ENCODE measurements around the gene C15orf39.
"Not testable (repeated sequence)": the region's sequence is repeated elsewhere in the genome, so short reads cannot be mapped to it uniquely, and the experiment has no call there.

Gene C15orf39

GRCh38 chr15:75232826-75233503 is 31.3 kb downstream of the C15orf39 start:
- DNase-seq = no peak

- DNase-seq = no peak
Measured at GRCh38 chr15:75233504-75234190, 32.0 kb downstream of the C15orf39 start.

- DNase-seq = no peak
Measured at GRCh38 chr15:75234191-75234810, 32.6 kb downstream of the C15orf39 start.

GRCh38 chr15:75235051-75235673 is 33.5 kb downstream of the C15orf39 start:
- DNase-seq = no peak

- DNase-seq = no peak
Measured at GRCh38 chr15:75235760-75236729, 34.4 kb downstream of the C15orf39 start.

DNA sequence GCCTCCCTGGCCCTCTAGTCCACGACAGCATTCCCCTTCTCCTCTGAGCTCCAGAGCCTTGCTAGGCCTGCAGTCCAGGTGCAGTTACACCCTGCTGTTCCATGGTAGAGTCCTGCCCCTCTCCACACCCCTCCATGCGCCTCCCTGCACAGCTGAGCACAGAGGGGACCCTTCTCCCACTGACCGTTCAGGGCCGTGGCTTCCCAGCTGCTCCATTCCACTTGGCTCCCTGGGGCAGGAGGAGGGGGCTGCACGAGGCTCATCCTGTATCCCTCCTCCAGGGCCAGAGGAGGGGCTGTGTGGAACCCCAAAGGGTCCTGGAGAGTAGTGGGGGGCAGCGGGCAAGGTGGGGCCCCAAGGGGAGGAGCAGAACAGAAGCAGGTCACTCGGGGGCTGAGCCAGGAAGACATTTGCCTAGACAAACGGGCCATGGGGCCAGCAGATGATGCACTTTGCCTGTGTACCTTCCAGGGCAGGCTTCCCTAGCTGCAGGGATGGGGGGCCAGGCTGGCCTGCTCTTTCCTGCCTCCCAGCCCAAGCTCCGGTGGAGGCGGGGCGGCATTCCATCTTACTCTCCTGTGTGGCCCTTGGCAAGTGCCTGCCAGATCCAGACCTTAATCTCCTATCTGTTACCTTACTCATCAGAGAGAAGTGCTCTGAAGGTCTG is 35.8 kb downstream of the C15orf39 start:
- DNase-seq = no peak

GRCh38 chr15:75238150-75238549 is 36.5 kb downstream of the C15orf39 start:
- no peak for DNase-seq

DNA sequence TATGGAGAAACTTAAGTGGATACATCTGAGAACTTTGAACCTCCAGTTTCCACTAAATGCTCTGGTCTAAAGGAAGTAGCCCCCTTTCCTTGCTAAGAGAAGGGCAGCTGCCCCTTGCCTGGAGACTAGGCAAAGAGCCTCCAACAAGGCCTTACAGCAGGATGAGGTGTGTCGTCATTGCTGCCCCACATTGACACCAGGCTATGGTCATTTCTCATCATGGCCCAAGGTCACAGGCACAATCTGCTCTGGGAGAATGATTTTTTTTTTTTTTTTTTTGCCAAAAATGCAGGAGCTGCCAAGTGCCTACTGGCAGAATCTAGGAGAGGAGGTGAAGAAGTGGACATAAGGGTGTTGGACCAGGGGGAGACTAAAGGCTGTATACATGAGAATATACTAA is 44.1 kb downstream of the C15orf39 start:
- not testable (repeated sequence) for DNase-seq

GRCh38 chr15:75248991-75249390 is 47.3 kb downstream of the C15orf39 start:
- not testable (repeated sequence) for DNase-seq

- DNase-seq = no peak
Measured at GRCh38 chr15:75249726-75250125, 48.0 kb downstream of the C15orf39 start.

DNA sequence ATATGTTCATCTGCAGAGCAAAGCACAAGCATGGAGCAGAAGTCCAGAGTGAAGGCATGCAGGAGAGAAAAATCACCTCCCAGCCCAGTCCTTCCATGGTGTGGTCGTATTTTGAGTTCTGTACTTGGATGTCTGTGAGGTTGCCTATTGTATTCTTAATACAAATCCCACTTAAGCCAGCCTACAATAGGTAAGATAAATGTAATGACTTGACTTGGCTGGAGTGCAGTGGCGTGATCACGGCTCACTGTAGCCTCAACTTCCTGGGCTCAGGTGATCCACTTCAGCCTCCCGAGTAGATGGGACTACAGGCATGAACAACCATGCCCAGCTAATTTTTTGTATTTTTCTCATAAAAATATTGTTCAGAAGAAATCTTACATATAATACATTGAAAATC is 49.7 kb downstream of the C15orf39 start:
- not testable (repeated sequence) for DNase-seq

GRCh38 chr15:75252285-75252684 is 50.6 kb downstream of the C15orf39 start:
- not testable (repeated sequence) for DNase-seq

GRCh38 chr15:75258034-75258433 is 56.4 kb downstream of the C15orf39 start, which contains the start of gene GOLGA6C:
Gene GOLGA6C, plus strand, starts transcription at chr15:75258334. Its CDS starts 265 bp downstream, at chr15:75258599.
- DNase-seq = not testable (repeated sequence)

DNA sequence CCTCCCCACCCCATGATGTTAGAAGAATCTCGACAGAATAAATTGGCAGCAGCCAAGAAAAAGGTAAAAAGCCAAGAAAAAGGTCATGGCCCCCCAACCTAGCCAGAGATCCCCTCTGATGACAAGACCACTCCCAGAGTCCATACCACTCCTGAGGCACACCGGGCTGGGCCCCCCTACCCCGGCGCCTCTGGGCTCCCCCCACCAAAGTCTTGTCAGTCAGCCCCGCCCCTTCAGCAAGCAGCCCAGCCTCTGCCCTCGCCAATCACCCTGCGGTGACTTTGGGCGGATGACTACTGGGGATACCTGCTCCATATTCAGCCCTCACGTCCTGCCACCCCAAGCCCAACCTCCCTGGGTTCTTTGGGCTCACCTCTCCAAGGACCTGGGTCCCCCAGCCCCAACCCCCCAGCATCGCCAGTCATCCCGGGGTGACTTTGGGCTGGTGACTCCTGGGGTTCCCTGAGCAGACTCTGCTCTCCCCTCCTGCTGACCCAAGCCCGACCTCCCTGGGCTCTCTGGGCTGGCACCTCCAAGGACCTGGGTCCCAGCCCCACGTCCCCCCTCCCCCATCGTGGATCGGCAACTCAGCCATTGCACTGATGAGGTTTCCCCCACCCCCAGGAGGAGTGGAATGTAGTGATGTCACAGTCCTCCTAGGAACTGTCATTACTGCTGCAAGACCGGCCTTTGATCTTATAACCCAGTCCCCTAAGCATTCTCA is 57.1 kb downstream of the C15orf39 start:
- not testable (repeated sequence) for DNase-seq

DNA sequence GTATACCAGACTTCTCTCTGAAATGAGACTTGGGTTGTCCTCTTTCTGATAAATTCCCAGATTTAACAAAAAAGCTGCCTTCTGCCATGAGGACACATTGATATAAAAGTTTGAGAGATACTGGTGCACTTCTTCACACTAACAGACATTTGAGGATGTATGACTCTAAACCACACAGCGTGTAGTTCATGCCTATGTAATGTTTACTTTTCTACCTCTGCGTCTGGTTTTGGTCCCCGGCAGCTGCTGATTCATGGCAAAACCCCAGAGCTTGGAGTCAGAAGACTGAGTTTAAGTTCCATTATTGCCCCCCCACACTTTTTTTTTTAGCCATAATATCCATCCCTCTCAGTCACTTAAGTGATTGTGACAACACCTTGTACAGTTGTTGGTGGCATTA is 58.2 kb downstream of the C15orf39 start:
- DNase-seq = not testable (repeated sequence)
